ENCODE data around the gene BCAR1.
"Not testable (repeated sequence)": the region's sequence is repeated elsewhere in the genome, so short reads cannot be mapped to it uniquely, and the experiment has no call there.

The BCAR1 gene

GRCh38 chr16:75271441-75272096 is 20.1 kb upstream of the BCAR1 start:
- DNase-seq: no peak

- not testable (repeated sequence) for DNase-seq
These were observed 17.9 kb upstream of the BCAR1 start for GRCh38 chr16:75269358-75269757.

- DNase-seq: peak; percentile 95
These were observed 16.3 kb upstream of the BCAR1 start for GRCh38 chr16:75267631-75268264.

GRCh38 chr16:75266738-75267630 is 15.6 kb upstream of the BCAR1 start:
- peak; percentile 51 for DNase-seq

- DNase-seq: peak; percentile 33
These were observed 14.7 kb upstream of the BCAR1 start for GRCh38 chr16:75265911-75266701.

GRCh38 chr16:75264999-75265910 is 13.8 kb upstream of the BCAR1 start:
- no peak for DNase-seq

GRCh38 chr16:75264457-75264998 is 13.1 kb upstream of the BCAR1 start:
- no peak for DNase-seq

GRCh38 chr16:75263963-75264445 is 12.6 kb upstream of the BCAR1 start:
- no peak for DNase-seq

GRCh38 chr16:75263291-75263962 is 12.0 kb upstream of the BCAR1 start:
- DNase-seq: no peak

- no peak for DNase-seq
These were observed 11.3 kb upstream of the BCAR1 start for GRCh38 chr16:75262800-75263127.

- DNase-seq: no peak
These were observed 10.8 kb upstream of the BCAR1 start for GRCh38 chr16:75262104-75262799.

GRCh38 chr16:75261590-75262078 is 10.2 kb upstream of the BCAR1 start:
- no peak for DNase-seq

- DNase-seq: no peak
These were observed 9.6 kb upstream of the BCAR1 start for GRCh38 chr16:75260851-75261589.

- peak; percentile 63 for DNase-seq
These were observed 7.3 kb upstream of the BCAR1 start for GRCh38 chr16:75258807-75259141.

- peak; percentile 58 for DNase-seq
These were observed 6.7 kb upstream of the BCAR1 start for GRCh38 chr16:75257886-75258806.

- no peak for DNase-seq
These were observed 5.4 kb upstream of the BCAR1 start for GRCh38 chr16:75256696-75257343.

GRCh38 chr16:75256059-75256571 is 4.7 kb upstream of the BCAR1 start:
- DNase-seq: no peak
